Stimulated activated CD8-positive, alpha-beta memory T cell treated with anti-CD3 and anti-CD28 coated beads, Interleukin-7, amount 100 ng/mL, for 24 hours (primary cell): ENCODE measurements around the gene LRRC49.

Source experiments
- DNase-seq: peaks from one replicate; pipeline ENCODE4 v3.0.0-alpha.2; 2020; ENCODE audit warnings: low read depth

The LRRC49 gene

GRCh38 chr15:71052356-71052755 lies 159.7 kb downstream of the LRRC49 start:
- DNase-seq, result no peak

GRCh38 chr15:71054286-71054952 lies 161.8 kb downstream of the LRRC49 start:
- DNase-seq, result no peak

GRCh38 chr15:71055461-71055860 lies 162.8 kb downstream of the LRRC49 start:
- no peak for DNase-seq

GRCh38 chr15:71056111-71056510 lies 163.5 kb downstream of the LRRC49 start:
- no peak for DNase-seq

- no peak for DNase-seq
Measured at GRCh38 chr15:71057143-71057542, 164.5 kb downstream of the LRRC49 start.

GRCh38 chr15:71057581-71057980 lies 165.0 kb downstream of the LRRC49 start:
- no peak for DNase-seq

GRCh38 chr15:71060983-71061382 lies 168.4 kb downstream of the LRRC49 start:
- no peak for DNase-seq

GRCh38 chr15:71066983-71067382 lies 174.4 kb downstream of the LRRC49 start:
- DNase-seq, result no peak

GRCh38 chr15:71069693-71070092 lies 177.1 kb downstream of the LRRC49 start:
- DNase-seq, result no peak

GRCh38 chr15:71071529-71071928 lies 178.9 kb downstream of the LRRC49 start:
- DNase-seq, result no peak

- no peak for DNase-seq
Measured at GRCh38 chr15:71072423-71072822, 179.8 kb downstream of the LRRC49 start.

- DNase-seq, result no peak
Measured at GRCh38 chr15:71078506-71079207, 186.0 kb downstream of the LRRC49 start.

- no peak for DNase-seq
Measured at GRCh38 chr15:71079208-71080044, 186.8 kb downstream of the LRRC49 start.

- DNase-seq, result no peak
Measured at GRCh38 chr15:71080166-71080565, 187.5 kb downstream of the LRRC49 start.

- DNase-seq, result no peak
Measured at GRCh38 chr15:71080705-71081104, 188.1 kb downstream of the LRRC49 start.

- DNase-seq, result no peak
Measured at GRCh38 chr15:71082803-71083202, 190.2 kb downstream of the LRRC49 start.

- DNase-seq, result no peak
Measured at GRCh38 chr15:71083349-71083748, 190.7 kb downstream of the LRRC49 start.

GRCh38 chr15:71084264-71084663 lies 191.6 kb downstream of the LRRC49 start:
- no peak for DNase-seq

- DNase-seq, result no peak
Measured at GRCh38 chr15:71085809-71086208, 193.2 kb downstream of the LRRC49 start.

- DNase-seq, result no peak
Measured at GRCh38 chr15:71088155-71088554, 195.5 kb downstream of the LRRC49 start.

- DNase-seq, result no peak
Measured at GRCh38 chr15:71088683-71089082, 196.1 kb downstream of the LRRC49 start.

- no peak for DNase-seq
Measured at GRCh38 chr15:71089801-71090200, 197.2 kb downstream of the LRRC49 start.

- DNase-seq, result no peak
Measured at GRCh38 chr15:71091601-71092000, 199.0 kb downstream of the LRRC49 start.
